Kidney (tissue), 14 donors: ENCODE data around the gene ERC2. TPM values are rescaled to one million over a fixed set of nuclear protein-coding genes. Genes with fewer than 3 reads are reported as not detected.

ENCODE experiments used
- DNase-seq, 5 donors: peaks; one replicate each; pipeline ENCODE4 v3.0.0-alpha.2; 2013 to 2020
- FAIRE-seq: peaks from 2 replicates; lab custom pipeline; 2012; peaks lifted over from hg19 to GRCh38; lab: Jason Lieb, UNC
- H3K27ac ChIP-seq, 2 donors: one replicate each; pipeline ENCODE4 v1.7.0; 2013; ENCODE audit warnings: low read depth in 2 of 2, low read length in 2 of 2, inconsistent platforms in 1 of 2
- H3K27me3 ChIP-seq: one replicate; pipeline ENCODE4 v1.7.1; 2013; ENCODE audit warnings: low read length, inconsistent platforms; ENCODE audit not compliant: control insufficient read depth, insufficient read depth
- H3K36me3 ChIP-seq, 3 donors: one replicate each; pipeline versions ENCODE4 v1.7.0 to v1.7.1; 2013; ENCODE audit warnings: low read length in 3 of 3, control low read depth in 1 of 3, inconsistent platforms in 1 of 3; ENCODE audit not compliant: insufficient read depth in 3 of 3, control insufficient read depth in 2 of 3
- H3K4me1 ChIP-seq, 3 donors: one replicate each; pipeline versions ENCODE4 v1.7.0 to v1.7.1; 2013; ENCODE audit warnings: low read length in 3 of 3, inconsistent platforms in 1 of 3, low read depth in 1 of 3; ENCODE audit not compliant: control insufficient read depth in 2 of 3, insufficient read depth in 2 of 3
- H3K4me3 ChIP-seq, 3 donors: one replicate each; pipeline versions ENCODE4 v1.7.0 to v1.8.1; 2013; ENCODE audit warnings: low read length in 3 of 3, control low read depth in 1 of 3, inconsistent platforms in 1 of 3
- H3K9ac ChIP-seq, 3 donors: one replicate each; pipeline versions ENCODE4 v1.7.0 to v1.7.1; 2013; ENCODE audit warnings: low read length in 3 of 3, control low read depth in 1 of 3, inconsistent platforms in 1 of 3
- H3K9me3 ChIP-seq, 3 donors: one replicate each; pipeline versions ENCODE4 v1.7.0 to v1.7.1; 2013; ENCODE audit warnings: low read length in 3 of 3, control low read depth in 1 of 3, inconsistent platforms in 1 of 3; ENCODE audit not compliant: control insufficient read depth in 2 of 3, insufficient read depth in 1 of 3
- intact Hi-C: fragments of 100-400 bp; cut with DNase I; formaldehyde crosslinking; loops from one replicate; pipeline ENCODE4 v1.11.1; 2022
- polyA plus RNA-seq: library from polyadenylated mRNA; stranded (reverse); fragments of 350-450 nt; fragmentation: Illumina TruSeq; extraction: RNeasy Lipid Tissue Mini Kit (QIAGEN cat#74804); gene quantifications from one replicate; pipeline ENCODE4 v1.2.3, GENCODE V29; 2014; ENCODE audit warnings: low read depth, low replicate concordance; ENCODE audit not compliant: insufficient read depth
- total RNA-seq: library from RNA; stranded (reverse); fragmentation: NEBNext Ultra II Directional; extraction: Animal tissue kit (Norgen Biotek cat#: 25700); gene quantifications from one replicate; pipeline ENCODE4 v1.2.1, GENCODE V29; 2021
- TF ChIP-seq, protein P1 (sequence below): IDR thresholded peaks from 3 replicates; pipeline ENCODE4 v1.5.1; 2012; ENCODE audit warnings: mild to moderate bottlenecking, moderate library complexity, borderline replicate concordance; ENCODE audit not compliant: insufficient read depth; ENCODE audit errors: extremely low read depth
- donor health status: control.
- donor health status: control.
- donor health status: control.
- donor health status: control.
- donor health status: control.
- donor health status: DM: yes; HTN: yes; CAD: no.
- donor health status: Normal renal cell carcinoma (clear cell type).

Gene ERC2
- total and polyA plus RNA-seq, 2 donors from 2014 or later: 0.92 to 3.8 TPM

DNA sequence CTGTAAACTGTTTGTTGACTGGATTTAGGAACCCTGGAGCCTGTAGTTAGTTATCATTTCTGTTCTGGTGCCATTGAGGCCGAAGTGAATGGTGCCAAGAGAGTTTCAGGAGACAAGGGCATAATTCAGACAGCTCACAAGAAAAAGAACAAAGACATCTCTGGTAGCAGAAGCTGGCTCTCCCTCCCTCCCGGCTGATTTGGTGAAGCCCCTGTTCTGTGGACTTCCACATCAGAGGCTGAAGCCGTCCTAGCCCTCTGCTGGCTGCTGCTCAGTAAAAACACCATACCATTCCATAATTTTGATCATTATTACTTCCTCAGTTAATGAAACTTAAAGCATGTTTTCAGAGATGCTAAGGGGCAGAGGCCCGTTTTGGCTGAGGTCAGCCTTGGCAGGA is 599.9 kb downstream of the ERC2 start:
- no peaks in the 10 kb centered on the region for H3K9me3 ChIP-seq
- H3K27ac ChIP-seq: no peak overlapping the region
- H3K36me3 ChIP-seq: no peaks in the 10 kb centered on the region
- TF ChIP-seq, protein P1, sequence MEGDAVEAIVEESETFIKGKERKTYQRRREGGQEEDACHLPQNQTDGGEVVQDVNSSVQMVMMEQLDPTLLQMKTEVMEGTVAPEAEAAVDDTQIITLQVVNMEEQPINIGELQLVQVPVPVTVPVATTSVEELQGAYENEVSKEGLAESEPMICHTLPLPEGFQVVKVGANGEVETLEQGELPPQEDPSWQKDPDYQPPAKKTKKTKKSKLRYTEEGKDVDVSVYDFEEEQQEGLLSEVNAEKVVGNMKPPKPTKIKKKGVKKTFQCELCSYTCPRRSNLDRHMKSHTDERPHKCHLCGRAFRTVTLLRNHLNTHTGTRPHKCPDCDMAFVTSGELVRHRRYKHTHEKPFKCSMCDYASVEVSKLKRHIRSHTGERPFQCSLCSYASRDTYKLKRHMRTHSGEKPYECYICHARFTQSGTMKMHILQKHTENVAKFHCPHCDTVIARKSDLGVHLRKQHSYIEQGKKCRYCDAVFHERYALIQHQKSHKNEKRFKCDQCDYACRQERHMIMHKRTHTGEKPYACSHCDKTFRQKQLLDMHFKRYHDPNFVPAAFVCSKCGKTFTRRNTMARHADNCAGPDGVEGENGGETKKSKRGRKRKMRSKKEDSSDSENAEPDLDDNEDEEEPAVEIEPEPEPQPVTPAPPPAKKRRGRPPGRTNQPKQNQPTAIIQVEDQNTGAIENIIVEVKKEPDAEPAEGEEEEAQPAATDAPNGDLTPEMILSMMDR: no peak
- H3K27me3 ChIP-seq: no peaks in the 10 kb centered on the region
- no peak overlapping the region for H3K4me3 ChIP-seq
- H3K9ac ChIP-seq: no peak overlapping the region
- DNase-seq: no peak
- intact Hi-C loops: no loop called here
- H3K4me1 ChIP-seq: no peaks in the 10 kb centered on the region
- FAIRE-seq: no peak

DNA sequence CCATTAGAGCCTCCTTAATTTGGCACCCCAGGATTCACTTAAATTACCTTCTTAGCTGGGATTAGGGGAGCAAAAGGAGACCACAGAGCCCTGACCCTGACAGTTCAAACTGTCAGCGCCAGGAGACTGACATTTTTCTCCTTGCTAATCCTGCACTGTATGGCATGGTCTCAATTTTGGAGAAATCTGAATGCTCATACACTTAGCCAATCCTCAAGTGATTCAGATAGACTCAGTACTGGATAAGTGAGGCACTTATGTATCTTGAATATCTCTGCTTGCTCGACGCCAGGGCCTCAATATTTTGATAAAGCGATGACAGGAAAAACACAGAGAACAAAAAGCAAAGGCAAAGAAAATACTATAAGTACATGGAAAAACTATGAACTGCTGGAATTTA is 605.2 kb downstream of the ERC2 start:
- Histone ChIP-seq H3K27me3 (no peaks in the 10 kb centered on the region), H3K9me3 (no peaks in the 10 kb centered on the region), H3K27ac (no peak overlapping the region), H3K9ac (no peak overlapping the region), H3K4me3 (no peak overlapping the region), H3K4me1 (no peaks in the 10 kb centered on the region), H3K36me3 (no peaks in the 10 kb centered on the region)
- intact Hi-C loops: no loop called here
- no peak for FAIRE-seq
- no peak for DNase-seq
- TF ChIP-seq, protein P1: no peak

DNA sequence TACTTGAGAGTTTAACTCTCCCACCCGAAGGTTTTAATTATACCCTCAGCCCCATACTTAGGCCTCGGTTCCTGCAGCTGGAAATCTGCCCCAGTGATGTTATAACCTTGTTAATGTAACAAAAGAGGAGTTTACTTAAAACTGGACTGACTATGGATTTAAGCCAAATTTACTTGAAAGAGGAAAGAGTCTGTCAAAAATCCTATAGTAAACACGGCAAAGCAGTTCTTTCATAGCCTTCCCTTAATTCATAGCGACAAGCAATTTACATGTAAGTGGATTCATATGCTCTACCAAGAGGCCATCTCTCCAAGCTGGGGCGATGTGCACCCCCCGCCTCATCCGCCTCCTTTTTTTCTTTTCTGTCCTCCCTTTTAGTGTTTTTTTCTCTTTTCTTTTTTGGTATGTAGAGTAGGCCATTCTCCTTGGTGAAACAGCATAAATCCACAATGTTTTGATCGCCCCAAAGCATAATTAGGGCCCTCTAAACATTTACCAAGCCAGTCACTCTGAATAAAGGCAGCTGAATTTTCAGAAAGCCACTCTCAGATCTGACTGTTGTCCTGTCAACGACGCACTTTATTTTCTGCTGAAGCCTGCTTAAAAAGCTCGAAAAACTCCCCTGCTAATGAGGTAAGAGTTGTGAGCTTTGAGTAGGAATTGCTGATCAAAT is 608.1 kb downstream of the ERC2 start:
- H3K9ac ChIP-seq: no peak overlapping the region
- H3K4me1 ChIP-seq: no peaks in the 10 kb centered on the region
- H3K36me3 ChIP-seq: no peaks in the 10 kb centered on the region
- no peaks in the 10 kb centered on the region for H3K9me3 ChIP-seq
- H3K4me3 ChIP-seq: no peak overlapping the region
- TF ChIP-seq, protein P1: no peak
- no peak for FAIRE-seq
- H3K27ac ChIP-seq: no peak overlapping the region
- H3K27me3 ChIP-seq: no peaks in the 10 kb centered on the region
- intact Hi-C loops: no loop called here
- peak in 3 of 5 donors; percentile 26 to 86 (median 66) for DNase-seq

DNA sequence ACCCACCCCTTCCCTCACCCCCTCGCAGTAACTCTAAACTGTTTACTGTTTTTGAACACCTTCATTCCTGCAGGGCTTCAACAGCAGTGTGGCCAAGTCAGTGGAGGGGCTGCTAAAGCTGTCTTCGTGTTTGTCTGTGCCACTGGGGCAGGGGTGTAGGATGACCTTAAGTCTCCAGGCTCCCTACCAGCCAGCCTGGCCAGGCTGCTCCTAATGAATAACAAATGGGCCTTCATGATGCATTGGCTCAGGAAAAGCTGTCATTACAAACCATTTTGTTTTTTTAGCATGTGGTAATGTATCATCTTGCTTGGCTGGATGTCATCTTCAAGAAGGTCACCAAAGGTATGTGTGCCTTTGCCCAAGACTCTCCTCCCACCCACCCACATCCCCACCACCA is 609.0 kb downstream of the ERC2 start:
- FAIRE-seq (no peak), DNase-seq (no peak)
- Histone ChIP-seq H3K9me3 (no peaks in the 10 kb centered on the region), H3K4me1 (no peaks in the 10 kb centered on the region), H3K36me3 (no peaks in the 10 kb centered on the region), H3K9ac (no peak overlapping the region), H3K4me3 (no peak overlapping the region), H3K27me3 (no peaks in the 10 kb centered on the region), H3K27ac (no peak overlapping the region)
- intact Hi-C loops: no loop called here
- TF ChIP-seq, protein P1: no peak
